HG03521 (cell line): Measurements from ENCODE around the gene CDK13.
"Not testable (repeated sequence)": the region's sequence is repeated elsewhere in the genome, so short reads cannot be mapped to it uniquely, and the experiment has no call there.

Source experiments
- ATAC-seq: cut with Tn5 transposase; IDR thresholded peaks from one replicate; pipeline ENCODE4 v1.9.1; 2021; ENCODE audit warnings: mild to moderate bottlenecking, moderate library complexity; ENCODE audit not compliant: unreplicated experiment

Gene CDK13

DNA sequence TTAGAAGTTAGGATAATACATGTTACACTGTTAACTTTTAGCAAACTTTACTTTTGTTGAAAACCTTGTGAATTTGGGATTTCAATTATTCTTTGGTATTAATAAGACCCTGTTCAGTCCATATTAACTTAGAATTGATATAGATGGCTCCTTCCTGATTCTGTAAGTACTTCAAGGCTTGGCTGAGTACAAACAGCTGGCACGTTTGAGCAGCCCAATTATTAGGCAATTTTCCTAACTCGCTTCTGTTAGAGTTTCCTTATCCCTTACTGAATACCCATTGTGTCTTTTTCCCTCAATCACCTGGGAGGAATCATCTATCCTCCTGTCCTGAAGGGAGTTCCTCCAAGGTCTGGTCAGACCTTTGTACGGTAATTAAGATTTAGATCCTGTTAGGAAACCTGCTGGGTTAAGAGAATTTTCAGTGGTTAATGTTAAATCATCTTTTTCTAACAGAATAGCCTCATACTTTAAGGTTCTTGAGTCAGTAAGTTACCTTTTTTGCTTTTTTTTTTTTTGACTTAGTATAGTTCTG, 195.6 kb downstream of the CDK13 start:
- ATAC-seq, result not testable (repeated sequence)

DNA sequence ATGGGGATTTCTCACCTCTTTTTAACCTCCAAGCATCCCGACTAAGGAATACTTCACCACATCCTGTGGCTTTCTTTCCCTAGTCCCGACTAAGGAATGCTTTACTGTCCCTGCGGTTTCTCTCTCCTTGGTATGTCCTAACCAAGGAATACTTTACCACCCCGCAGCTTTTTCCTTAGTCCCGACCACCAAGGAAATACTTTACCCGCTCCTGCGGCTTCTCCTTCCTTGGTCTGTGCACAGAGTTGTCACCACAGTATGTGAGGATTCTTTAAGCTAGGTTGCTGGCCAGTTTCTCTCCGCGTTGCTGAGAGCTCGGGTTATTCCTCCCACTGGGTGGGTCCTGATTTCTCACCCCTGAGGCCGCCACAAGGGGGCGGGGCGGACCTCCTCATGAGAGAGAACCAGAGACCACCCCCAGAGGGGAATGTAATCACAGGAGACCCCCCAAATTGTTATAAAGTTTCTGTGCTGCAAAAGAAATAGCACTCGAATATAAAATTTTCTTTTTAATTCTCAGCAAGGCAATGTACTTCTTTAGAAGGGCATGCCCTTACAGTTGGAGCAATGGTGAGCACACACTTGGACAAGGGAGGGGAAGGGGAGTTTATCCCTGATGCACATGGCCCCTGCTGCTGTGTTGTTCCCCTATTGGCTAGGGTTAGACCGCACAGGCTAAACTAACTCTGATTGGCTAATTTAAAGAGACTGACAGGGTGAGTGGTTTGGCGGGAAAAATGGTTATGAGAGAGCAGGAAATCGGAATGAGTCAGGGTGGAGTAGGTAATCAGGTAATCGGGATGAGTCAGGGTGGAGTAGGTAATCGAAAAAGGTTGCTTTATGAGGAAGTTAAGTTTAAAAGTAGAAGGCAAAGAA, 197.6 kb downstream of the CDK13 start:
- no peak for ATAC-seq

DNA sequence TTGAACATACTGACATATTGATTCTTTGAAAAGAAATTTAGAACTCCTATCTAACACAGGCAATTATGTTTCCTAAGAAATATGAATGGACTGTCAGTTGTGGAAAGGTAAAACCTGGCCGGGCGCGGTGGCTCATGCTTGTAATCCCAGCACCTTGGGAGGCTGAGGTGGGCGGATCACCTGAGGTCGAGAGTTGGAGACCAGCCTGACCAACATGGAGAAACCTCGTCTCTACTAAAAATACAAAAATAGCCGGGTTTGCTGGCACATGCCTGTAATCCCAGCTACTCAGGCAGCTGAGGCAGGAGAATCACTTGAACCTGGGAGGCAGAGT, 198.2 kb downstream of the CDK13 start:
- ATAC-seq, result not testable (repeated sequence)

DNA sequence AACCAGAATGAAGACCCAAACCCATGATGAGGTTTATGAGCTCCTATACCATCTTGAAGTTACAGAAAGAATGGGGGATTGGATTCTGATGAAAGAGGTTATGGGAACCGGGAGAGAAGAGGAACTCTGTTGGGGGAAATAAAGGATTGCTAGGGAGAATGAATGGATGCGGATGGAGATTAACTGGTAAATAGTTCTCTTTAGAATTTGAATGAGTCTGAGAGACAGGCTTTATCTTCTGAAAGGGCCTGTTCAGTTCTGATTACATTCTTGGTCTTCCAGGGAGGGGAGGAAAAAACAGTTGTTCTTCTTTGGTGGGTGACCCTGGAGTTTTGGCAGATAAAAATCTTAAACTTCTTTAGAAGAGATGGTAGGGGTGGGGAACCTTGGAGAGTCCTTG, 198.6 kb downstream of the CDK13 start:
- ATAC-seq, result no peak
